GM12892 (cell line): ENCODE data around the gene CCDC86.

Source experiments
- POLR2A ChIP-seq: IDR thresholded peaks from 2 replicates; pipeline ENCODE4 v1.6.1; 2011; ENCODE audit warnings: low read depth, low read length, control low read depth
- POLR2AphosphoS5 ChIP-seq: IDR thresholded peaks from 2 replicates; pipeline ENCODE4 v1.6.1; 2011; ENCODE audit warnings: low read depth, low read length, control low read depth

GRCh38 chr11:60863550-60864521, 21.9 kb downstream of the CCDC86 start:
- TF ChIP-seq POLR2A: no peak
- no peak for TF ChIP-seq POLR2AphosphoS5
